Stimulated activated CD4-positive, alpha-beta T cell treated with anti-CD3 and anti-CD28 coated beads, Interleukin-1b, Interleukin-23, amount 100 ng/mL, for 24 hours (primary cell): ENCODE results near the gene PEDS1.
"Not testable (repeated sequence)": the region's sequence is repeated elsewhere in the genome, so short reads cannot be mapped to it uniquely, and the experiment has no call there.

Experiments
- DNase-seq, 4 experiments: peaks; one replicate each; pipeline ENCODE4 v3.0.0-alpha.2; 2020; ENCODE audit warnings: low read depth in 4 of 4, low spot score in 1 of 4

PEDS1 gene

DNA sequence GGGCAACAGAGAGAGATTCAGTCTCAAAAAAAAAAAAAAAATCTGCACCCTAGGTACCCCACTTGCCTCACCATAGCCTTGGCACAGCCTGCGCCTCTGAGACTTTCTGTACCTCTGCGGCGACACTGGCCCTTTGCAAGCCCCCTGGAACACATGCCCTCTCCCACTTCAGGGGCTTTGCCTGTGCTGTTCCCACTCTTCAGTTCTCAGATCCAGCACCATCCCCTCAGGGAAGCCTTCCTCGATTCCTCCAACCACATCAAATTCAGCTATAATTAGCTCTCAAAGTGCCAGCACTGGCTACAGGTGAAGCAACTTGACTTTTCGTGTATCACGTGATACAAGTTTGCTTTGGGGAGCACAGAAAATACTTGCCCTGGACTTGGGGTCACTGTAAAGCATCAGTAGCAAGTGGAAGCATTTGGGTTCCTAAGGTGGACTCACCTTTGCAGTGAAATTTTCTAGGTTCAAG, 38.4 kb downstream of the PEDS1 start:
- DNase-seq, result no peak

DNA sequence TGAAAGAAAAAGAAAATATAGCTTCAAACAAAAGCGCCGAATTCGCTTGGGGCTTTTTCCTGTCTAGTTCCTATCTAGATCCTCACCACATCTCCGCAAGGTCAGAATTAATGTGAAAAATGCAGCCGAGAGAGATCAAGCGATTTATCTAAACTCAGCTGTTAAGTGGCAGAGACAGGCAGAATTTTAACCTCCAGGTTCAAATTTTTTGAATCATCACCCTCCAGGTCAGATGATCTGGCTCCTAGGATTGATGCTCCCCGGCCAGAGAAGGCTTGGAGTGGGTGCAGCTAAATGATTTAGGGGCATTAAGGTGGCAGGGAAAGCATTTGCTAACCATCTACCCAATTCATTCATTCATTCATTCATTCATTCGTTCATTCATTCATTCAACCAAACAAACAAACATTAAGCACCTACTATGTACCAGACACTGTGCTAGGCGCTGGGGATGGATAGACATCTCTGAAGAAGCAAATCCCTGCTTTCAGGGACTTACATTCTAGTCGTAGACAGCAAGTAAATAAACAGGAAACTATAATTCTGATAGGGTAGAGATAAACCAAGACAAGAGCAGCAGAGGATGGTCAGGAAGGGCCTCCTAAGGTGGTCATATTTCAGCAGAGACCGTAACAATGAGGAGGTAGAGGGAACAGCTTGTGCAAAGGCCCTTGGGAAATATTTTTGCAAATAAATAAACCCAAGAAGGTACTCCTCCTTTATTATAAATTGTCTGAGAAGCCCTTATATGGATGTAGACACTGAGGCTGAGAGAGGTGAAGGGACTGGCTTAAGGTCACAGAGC, 39.9 kb downstream of the PEDS1 start:
- DNase-seq, result no peak

DNA sequence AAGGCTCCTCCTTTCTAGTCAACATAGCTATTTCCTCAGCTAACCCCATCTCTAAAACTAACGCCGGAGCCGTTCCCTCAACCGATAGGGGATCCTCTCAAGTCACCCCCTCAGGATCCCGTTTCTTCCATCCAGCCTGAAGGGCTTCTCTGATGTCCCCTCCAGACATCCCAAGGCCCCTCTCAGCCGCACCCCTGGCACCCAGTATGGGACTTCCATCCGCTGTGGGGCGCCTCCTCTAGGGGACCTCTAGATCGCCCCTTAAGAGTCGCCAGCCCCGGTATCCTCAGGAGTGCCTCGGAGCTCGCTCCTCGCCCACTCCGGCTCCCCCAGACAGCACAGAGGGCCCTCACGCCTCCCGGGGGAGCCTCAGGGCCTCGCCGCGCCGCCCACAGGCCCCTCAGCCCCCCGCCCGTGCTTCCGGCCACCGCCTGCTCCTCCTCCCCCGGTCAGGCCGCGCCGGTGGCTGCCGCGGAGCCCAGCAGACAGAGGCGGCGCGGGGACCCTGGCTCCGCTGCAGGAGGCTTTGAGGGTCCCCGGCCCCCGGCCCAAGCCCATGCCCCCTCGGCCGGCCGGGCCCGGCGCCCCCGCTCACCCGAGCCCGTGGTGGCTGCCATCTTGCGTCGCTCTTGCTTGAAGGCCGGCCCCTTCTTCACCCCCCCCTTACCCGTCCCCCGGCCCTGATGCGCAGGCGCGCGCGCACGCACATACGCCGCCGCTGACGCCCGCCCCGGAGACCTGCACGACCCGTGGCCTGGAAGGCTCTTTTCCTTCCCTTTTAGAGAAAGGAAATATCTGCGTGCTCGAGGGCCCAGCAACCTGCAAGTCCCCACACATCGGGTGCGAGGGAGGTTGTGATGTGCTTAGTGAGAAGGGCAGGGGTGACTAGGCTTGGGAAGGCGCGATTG, 40.8 kb downstream of the PEDS1 start, which contains the start of gene UBE2V1:
Gene UBE2V1 (minus strand): TSS at position 639 of the 908 bp plus-strand sequence. CDS start 22 bp downstream, at position 617.
- DNase-seq, result peak; percentile 67 to 85 (median 78)

DNA sequence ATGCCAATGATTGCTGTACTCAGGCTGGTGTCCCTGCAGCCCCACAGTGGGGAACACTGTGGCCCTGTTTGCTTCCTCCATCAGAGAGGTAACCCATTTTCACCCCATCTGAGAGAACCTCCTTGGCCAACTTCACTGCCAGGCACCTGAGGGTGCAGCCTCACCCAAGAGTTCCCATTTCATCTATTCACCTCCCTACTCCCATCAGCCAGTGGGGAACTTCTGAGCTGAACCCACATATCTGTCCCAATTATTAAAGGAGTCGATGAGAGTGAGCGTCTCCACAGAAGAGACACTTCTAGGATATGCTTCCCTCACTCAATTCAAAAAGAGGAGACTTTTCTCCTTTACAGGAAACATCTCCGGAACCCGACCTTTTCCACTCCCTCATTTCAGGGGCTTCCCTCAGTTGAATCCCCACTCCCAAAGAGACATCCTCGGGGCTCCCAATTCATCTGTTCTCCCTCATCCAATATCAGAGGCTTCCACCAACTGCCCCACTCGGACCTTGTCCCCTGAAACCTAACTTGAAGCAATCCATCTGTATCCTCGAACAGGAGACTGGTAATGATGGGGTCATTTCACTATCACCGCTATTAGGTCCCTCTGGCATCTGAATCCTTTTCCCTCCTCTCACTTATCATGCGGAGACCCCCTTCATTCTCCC, 41.6 kb downstream of the PEDS1 start:
- no peak for DNase-seq

DNA sequence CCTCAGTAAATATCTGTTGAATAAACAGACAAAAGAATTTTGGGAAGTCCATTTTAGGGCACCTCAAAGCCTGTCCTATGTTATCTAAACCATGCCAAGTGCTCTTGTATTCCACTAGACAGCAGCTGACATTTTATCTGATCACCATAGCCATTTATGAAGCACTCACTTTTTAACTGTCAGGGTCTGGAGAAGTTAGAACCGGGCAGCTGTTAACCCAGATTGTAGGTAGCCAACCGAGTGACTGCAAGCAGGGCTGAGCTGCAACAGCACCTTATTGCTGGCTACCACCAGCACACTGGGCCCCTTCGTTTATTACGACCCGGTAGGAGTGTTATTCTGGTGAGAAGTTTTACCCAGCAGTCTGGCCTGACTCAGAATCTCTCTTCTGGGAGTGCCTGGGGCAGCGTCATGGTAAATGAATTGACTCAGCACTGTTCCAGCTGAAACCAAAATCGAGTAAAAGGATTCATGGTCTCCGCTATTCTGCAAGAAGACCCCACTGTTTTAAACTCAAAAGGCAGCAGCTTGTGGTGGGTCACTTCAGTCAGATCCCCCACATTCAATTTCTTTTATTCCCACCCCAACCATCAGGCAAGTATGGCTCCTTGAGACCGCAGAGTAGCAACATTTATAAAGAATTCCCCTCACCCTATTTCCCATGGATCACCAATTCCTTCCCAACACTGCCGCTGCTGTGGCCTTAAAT, 42.2 kb downstream of the PEDS1 start:
- peak in 2 of 4 experiments; percentile 16 to 40 for DNase-seq

DNA sequence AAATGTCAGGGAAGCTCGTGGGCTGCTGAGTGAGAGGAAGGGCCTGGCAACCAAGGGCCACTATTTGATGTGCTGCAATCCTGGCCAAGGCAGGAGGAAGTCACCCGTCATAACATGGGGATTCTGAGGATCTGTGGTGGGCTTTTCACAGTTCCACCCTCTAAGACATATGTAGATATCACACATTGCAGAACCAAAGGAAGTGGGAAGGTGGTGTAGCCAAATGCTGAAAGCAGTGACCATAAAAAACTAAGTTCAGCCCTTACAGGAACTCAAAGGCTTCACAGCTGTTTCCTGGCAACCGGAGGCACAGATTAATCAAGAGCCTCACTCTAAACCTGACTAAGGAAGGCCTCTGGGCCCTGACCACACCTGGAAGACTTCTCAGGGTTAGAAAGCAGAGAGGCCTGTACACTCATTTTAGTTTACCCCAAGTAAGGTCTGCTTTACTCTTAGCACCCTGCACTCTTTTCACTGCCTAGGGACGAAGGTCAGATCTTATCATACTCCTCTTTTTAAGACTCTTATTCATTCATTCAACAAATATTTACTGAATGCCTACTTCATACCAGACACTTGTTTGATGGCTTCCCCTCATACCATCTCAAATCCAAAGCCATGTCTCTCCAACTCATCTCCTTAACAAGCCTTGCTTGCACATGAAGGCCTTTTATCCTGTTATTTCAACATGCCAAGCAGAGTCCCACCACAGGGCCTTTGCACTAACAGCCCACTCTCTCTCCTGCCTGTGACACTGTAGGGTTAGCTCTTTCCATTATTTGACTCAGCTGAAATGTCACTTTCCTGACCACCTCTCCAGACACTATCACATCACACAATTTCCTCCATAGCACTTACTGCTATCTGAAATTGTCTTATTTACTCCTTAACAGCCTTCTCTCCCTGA, 43.1 kb downstream of the PEDS1 start:
- DNase-seq, result no peak

DNA sequence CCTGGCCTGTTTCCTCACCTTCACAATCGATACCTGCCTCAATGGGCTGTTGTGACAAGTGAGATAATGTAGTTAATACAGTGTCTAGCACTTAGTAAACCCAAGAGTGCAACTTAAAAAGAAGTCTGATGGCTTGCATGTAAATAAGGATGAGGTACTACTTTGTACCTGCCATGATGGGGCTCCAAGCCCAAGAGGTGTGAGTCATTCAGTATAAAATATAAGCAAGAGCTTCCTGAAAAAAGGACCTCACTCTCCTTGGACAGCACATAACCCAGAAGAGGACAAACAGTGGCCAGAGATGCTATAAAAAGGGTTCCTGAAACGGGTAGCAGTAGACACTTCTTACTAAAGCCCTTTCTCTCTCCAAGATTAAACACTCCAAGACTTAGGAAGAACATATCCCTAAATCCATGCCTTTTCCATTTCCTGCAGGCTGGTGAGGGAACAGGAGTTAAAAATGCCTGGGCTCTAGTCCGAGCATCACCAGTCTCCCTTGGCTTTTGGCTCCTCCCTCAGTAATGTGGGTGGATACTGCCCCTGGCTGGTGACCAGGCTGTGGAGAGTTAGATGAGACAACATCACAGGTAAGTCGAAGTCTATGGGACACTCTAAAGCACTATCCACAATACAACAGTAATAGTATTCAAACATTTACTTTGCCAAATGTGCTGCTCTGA, 44.8 kb downstream of the PEDS1 start:
- no peak for DNase-seq

DNA sequence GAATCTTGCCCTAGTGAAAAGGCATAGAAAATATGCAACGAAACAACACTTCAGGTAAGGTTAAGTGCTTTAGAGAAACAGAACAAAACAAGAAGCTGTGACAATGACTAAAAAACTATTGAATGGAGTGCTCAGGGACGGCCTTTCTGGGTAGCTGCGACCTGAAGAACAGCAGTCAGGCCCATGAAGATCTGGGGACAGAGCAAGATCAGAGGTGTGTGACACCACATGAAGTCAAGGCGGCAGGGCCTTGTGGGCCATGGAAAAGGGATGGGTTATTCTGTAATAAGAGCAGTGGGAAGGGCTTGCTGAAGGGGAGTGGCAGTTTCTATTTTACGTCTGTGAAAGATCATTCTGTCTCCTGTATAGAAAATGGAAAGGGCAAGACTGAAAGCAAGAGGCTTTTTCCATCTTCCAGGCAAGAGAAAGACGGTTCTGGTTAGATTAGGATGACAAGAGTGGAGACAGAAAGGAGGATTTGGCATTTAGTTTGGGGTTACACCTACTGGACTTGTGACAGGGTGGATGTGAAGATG, 45.7 kb downstream of the PEDS1 start:
- DNase-seq, result no peak

DNA sequence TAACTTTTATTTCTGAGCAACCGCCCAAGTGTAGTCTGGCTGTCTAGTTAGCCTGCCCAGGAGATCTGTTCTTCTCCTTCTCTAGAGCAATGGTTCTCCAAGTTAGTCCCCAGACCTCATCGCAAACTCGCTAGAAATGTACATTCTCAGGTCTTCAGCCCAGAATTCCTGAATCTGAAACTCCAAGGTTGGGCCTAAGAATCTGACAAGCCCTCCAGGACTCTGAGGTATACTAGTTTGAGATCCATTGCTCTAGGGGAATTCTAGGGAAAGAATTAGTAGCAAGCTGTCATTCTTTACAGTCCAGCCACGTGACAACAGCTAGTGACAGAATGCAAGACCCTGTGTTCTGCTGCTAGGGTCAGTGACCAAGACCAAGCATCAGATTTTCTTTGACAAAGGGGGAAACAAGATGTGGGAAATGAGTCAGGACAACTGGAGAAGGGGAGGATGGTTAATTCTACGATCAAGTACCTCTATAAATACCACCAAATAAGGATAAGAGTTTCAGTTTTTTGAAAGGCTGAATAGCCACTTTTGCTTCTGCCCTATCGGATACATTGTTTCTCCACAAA, 46.4 kb downstream of the PEDS1 start:
- no peak for DNase-seq

DNA sequence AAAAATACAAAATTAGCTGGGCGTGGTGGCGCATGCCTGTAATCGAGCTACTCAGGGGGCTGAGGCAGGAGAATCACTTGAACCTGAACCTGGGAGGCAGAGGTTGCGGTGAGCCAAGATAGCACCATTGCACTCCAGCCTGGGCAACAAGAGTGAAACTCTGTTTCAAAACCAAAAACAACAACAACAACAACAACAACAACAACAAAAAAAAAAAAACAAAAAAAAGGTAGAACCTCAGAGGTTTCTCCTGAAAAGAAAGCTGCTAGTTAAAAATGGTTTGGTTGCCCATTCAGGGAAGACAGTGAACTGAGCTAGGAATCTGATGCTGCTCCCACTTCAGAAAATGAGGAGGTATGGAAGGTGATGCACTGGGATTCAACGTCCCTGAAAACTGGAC, 46.9 kb downstream of the PEDS1 start:
- DNase-seq, result not testable (repeated sequence)
